ENCODE results near the gene ZBED5.

ZBED5 gene

DNA sequence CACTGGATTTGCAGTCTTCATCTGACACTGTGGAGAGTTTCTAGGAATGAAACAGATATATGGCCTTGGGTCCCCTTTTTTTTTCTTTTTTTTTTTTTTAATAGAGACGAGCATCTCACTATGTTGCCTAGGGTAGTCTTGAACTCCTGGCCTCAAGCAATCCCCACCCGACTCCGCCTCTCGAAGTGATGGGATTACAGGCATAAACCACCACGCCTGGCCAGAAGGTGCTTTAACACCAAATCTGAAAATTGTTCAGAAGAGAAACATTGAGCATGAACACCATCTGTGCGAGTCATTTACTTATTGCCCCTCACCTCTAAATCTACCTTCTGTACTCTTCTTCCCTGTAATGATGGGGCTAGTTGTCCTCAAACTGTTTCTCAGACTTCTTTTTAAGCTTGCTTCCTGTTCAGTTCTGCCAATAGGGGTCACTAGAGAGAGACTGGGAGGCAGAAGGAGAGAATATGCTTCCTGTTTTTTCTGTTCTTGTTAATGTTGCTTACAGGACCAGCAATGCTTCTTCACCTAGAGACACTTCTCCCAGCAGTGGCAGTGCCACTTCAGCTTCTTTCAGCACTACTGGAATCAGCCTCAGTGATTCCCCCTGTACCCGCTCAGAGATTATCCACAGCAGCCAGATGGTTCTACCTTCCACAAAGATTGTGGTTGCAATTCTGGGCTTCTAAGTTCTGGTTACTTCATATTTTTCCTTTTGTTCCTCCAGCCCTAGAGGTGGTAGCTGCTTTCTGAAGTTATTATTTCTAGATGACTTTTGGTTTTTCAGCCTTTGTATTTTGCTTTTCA lies 20.8 kb upstream of the ZBED5 start:
- H3K4me3 ChIP-seq (ENCODE audit: insufficient read length, low read depth) = no peak overlapping the region
- no peak for TF ChIP-seq ZNF274 (IDR thresholded peaks at IDR 0.05; ENCODE audit: low read depth, low read length)
- no peaks in the 10 kb centered on the region for H3K36me3 ChIP-seq (ENCODE audit: insufficient read depth, insufficient read length, low read length)
- peak; percentile 27 for DNase-seq (ENCODE audit: low read depth, low spot score)
- no peaks in the 10 kb centered on the region for H3K4me1 ChIP-seq (ENCODE audit: insufficient read depth, insufficient read length)
- peaks cover 10% of the 10 kb centered on the region for H3K9me3 ChIP-seq (ENCODE audit: insufficient read depth, low read length)
- no peak overlapping the region for H3K9ac ChIP-seq (ENCODE audit: insufficient read length, low read depth)
- H3K27me3 ChIP-seq (ENCODE audit: insufficient read depth, insufficient read length) = no peaks in the 10 kb centered on the region

DNA sequence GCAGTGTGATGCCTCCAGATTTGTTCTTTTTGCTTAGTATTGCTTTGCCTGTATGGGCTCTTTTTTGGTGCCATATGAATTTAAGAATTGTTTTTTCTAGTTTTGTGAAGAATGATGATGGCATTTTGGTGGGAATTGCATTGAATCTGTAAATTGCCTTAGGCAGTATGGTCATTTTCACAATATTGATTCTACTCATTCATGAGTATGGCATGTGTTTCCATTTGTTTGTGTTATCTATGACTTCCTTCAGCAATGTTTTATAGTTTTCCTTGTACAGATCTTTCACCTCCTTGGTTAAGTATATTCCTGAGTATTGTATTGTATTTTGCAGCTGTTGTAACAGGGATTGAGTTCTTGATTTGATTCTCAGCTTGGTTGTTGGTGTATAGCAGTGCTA lies 18.3 kb upstream of the ZBED5 start:
- TF ChIP-seq ZNF274 (IDR thresholded peaks at IDR 0.05; ENCODE audit: low read depth, low read length) (no peak), SUZ12 (IDR thresholded peaks at IDR 0.05; ENCODE audit: extremely low read depth, insufficient read depth, insufficient read length) (no peak), YY1 (IDR thresholded peaks at IDR 0.05; ENCODE audit: insufficient read depth, insufficient read length) (no peak)
- peaks cover 10% of the 10 kb centered on the region; the same call in 1 of the 2 replicates for H3K9me3 ChIP-seq (ENCODE audit: insufficient read depth, low read length)
- no peak for DNase-seq (ENCODE audit: low read depth, low spot score)

DNA sequence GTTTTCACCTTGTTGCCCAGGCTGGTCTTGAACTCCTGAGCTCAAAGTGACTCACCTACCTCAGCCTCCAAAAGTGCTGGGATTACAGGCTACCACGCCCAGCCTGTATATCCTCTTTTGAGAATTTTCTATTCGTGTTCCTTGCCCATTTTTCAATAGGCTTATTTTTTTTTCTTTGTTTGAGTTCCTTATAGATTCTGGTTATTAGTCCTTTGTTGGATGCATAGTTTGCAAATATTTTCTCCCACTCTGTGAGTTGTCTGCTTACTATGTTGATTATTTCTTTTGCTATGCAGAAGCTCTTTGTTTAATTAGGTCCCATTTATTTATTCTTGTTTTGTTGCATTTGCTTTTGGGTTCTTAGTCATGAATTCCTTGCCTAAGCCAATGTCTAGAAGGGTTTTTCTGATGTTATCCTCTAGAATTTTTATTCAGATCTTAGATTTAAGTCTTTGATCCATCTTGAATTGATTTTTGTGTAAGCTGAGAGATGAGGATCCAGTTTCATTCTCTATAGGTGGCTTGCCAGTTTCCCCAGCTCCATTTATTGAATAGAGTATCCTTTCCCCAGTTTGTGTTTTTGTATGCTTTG lies 17.7 kb upstream of the ZBED5 start:
- Histone ChIP-seq H3K4me3 (ENCODE audit: insufficient read length, low read depth) (no peak overlapping the region), H3K27me3 (ENCODE audit: insufficient read depth, insufficient read length) (no peaks in the 10 kb centered on the region), H3K9ac (ENCODE audit: insufficient read length, low read depth) (no peak overlapping the region), H3K9me3 (ENCODE audit: insufficient read depth, low read length) (peaks cover 10% of the 10 kb centered on the region; the same call in 1 of the 2 replicates), H3K4me1 (ENCODE audit: insufficient read depth, insufficient read length) (no peaks in the 10 kb centered on the region), H3K36me3 (ENCODE audit: insufficient read depth, insufficient read length, low read length) (no peaks in the 10 kb centered on the region)
- no peak for TF ChIP-seq ZNF274 (IDR thresholded peaks at IDR 0.05; ENCODE audit: low read depth, low read length)
- no peak for TF ChIP-seq YY1 (IDR thresholded peaks at IDR 0.05; ENCODE audit: insufficient read depth, insufficient read length)
- TF ChIP-seq SUZ12 (IDR thresholded peaks at IDR 0.05; ENCODE audit: extremely low read depth, insufficient read depth, insufficient read length) = no peak
- no peak for DNase-seq (ENCODE audit: low read depth, low spot score)

More for the DNA sequence above, 18.3 kb upstream of the ZBED5 start:
- no peaks in the 10 kb centered on the region for H3K4me1 ChIP-seq (ENCODE audit: insufficient read depth, insufficient read length)
- H3K4me3 ChIP-seq (ENCODE audit: insufficient read length, low read depth) = no peak overlapping the region
- no peaks in the 10 kb centered on the region for H3K36me3 ChIP-seq (ENCODE audit: insufficient read depth, insufficient read length, low read length)
- no peak overlapping the region for H3K9ac ChIP-seq (ENCODE audit: insufficient read length, low read depth)
- no peaks in the 10 kb centered on the region for H3K27me3 ChIP-seq (ENCODE audit: insufficient read depth, insufficient read length)

DNA sequence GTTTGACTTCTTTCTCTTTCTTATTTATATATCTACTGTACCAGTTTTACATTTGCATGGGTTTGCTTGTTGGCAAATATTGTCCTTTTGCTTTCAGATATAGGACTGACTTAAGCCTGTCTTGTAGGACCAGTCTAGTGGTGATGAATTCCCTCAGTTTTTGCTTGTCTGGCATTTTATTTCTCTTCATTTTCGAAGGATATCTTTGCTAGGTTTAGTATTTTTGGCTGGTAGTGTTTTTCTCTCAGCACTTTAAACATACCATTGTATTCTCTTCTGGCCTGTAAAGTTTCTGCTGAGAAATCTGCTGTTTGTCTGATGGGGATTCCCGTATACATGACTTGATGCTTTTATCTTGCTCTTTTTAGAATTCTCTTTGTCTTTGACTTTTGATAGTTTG lies 14.2 kb upstream of the ZBED5 start:
- no peak for DNase-seq (ENCODE audit: low read depth, low spot score)
- Histone ChIP-seq H3K27me3 (ENCODE audit: insufficient read depth, insufficient read length) (no peaks in the 10 kb centered on the region), H3K4me3 (ENCODE audit: insufficient read length, low read depth) (no peak overlapping the region), H3K4me1 (ENCODE audit: insufficient read depth, insufficient read length) (no peaks in the 10 kb centered on the region), H3K36me3 (ENCODE audit: insufficient read depth, insufficient read length, low read length) (no peaks in the 10 kb centered on the region), H3K9ac (ENCODE audit: insufficient read length, low read depth) (no peak overlapping the region), H3K9me3 (ENCODE audit: insufficient read depth, low read length) (peaks cover 10% of the 10 kb centered on the region; the same call in 1 of the 2 replicates)
- TF ChIP-seq SUZ12 (IDR thresholded peaks at IDR 0.05; ENCODE audit: extremely low read depth, insufficient read depth, insufficient read length) = no peak
- no peak for TF ChIP-seq ZNF274 (IDR thresholded peaks at IDR 0.05; ENCODE audit: low read depth, low read length)
- no peak for TF ChIP-seq YY1 (IDR thresholded peaks at IDR 0.05; ENCODE audit: insufficient read depth, insufficient read length)

DNA sequence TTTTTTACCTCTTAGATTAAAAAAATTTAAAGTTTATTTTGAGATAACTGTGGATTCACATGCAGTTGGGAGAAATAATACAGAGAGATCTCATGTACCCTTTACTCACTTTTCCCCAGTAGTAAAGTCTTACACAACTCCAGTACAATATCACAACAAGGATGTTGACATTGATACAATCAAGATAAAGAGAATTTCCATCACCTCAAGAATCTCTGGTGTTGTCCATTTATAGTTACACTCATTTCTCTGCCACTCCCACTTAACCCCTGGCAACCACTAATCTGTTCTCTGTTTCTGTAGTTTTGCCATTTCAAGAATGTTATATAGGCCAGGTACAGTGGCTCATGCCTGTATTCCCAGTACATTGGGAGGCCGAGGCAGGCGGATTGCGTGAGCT lies 10.5 kb upstream of the ZBED5 start:
- no peak overlapping the region for H3K9ac ChIP-seq (ENCODE audit: insufficient read length, low read depth)
- no peak overlapping the region for H3K4me3 ChIP-seq (ENCODE audit: insufficient read length, low read depth)
- H3K9me3 ChIP-seq (ENCODE audit: insufficient read depth, low read length) = 0 out of 2 replicates have a peak, but pooled peaks cover 10% of the 10 kb centered on the region
- no peak for TF ChIP-seq SUZ12 (IDR thresholded peaks at IDR 0.05; ENCODE audit: extremely low read depth, insufficient read depth, insufficient read length)
- TF ChIP-seq ZNF274 (IDR thresholded peaks at IDR 0.05; ENCODE audit: low read depth, low read length) = no peak
- TF ChIP-seq YY1 (IDR thresholded peaks at IDR 0.05; ENCODE audit: insufficient read depth, insufficient read length) = no peak
- no peaks in the 10 kb centered on the region for H3K27me3 ChIP-seq (ENCODE audit: insufficient read depth, insufficient read length)
- H3K4me1 ChIP-seq (ENCODE audit: insufficient read depth, insufficient read length) = no peaks in the 10 kb centered on the region
- no peak for DNase-seq (ENCODE audit: low read depth, low spot score)
- no peaks in the 10 kb centered on the region for H3K36me3 ChIP-seq (ENCODE audit: insufficient read depth, insufficient read length, low read length)

DNA sequence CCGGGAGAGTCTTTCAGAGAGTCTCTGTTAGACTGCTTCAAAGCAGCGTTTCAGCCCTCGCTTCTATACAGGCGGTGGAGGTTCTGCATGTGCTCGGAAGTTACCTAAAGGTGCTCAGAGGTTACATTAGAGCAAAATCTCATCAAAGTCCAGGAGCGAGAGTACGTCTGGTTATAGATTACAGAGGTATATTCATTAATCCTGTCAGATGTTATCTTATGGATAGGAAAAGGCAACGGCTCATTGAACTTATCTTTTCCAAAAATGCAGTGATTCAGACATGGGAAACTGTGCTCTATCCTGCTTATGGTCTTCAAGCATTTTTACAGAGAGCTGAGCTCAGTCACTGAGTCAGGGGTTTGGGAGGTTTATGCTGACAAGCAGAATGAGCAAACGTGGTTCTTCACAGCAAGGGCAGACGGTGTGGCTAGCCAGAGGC lies 9.1 kb upstream of the ZBED5 start:
- H3K4me3 ChIP-seq (ENCODE audit: insufficient read length, low read depth) = no peak overlapping the region

DNA sequence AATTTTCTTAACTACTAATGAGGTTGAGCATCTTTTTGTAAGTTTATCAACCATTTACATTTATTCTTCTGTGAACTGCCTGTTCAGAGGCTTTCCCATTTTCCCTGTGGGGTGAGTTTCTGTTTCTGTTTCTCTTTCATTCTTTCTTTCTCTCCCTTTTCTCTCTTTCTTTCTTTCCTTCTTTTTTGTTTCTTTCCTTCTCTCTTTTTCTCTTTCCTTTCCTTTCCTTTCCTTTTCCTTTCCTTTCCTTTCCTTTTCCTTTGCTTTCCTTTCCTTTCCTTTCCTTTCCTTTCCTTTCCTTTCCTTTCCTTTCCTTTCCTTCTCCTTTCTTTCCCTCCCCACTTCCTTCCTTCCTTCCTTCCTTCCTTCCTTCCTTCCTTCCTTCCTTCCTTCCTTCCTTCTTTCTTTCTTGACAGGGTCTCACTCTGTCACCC lies 8.0 kb upstream of the ZBED5 start:
- Histone ChIP-seq H3K9ac (ENCODE audit: insufficient read length, low read depth) (no peak overlapping the region), H3K9me3 (ENCODE audit: insufficient read depth, low read length) (no peaks in the 10 kb centered on the region), H3K36me3 (ENCODE audit: insufficient read depth, insufficient read length, low read length) (no peaks in the 10 kb centered on the region), H3K4me1 (ENCODE audit: insufficient read depth, insufficient read length) (no peaks in the 10 kb centered on the region), H3K4me3 (ENCODE audit: insufficient read length, low read depth) (no peak overlapping the region), H3K27me3 (ENCODE audit: insufficient read depth, insufficient read length) (no peaks in the 10 kb centered on the region)
- no peak for DNase-seq (ENCODE audit: low read depth, low spot score)
- no peak for TF ChIP-seq SUZ12 (IDR thresholded peaks at IDR 0.05; ENCODE audit: extremely low read depth, insufficient read depth, insufficient read length)
- TF ChIP-seq YY1 (IDR thresholded peaks at IDR 0.05; ENCODE audit: insufficient read depth, insufficient read length) = no peak
- TF ChIP-seq ZNF274 (IDR thresholded peaks at IDR 0.05; ENCODE audit: low read depth, low read length) = no peak

More for the DNA sequence above, 9.1 kb upstream of the ZBED5 start:
- Histone ChIP-seq H3K4me1 (ENCODE audit: insufficient read depth, insufficient read length) (no peaks in the 10 kb centered on the region), H3K9me3 (ENCODE audit: insufficient read depth, low read length) (0 out of 2 replicates have a peak, but pooled peaks cover 4% of the 10 kb centered on the region), H3K9ac (ENCODE audit: insufficient read length, low read depth) (no peak overlapping the region), H3K36me3 (ENCODE audit: insufficient read depth, insufficient read length, low read length) (no peaks in the 10 kb centered on the region), H3K27me3 (ENCODE audit: insufficient read depth, insufficient read length) (no peaks in the 10 kb centered on the region)
- no peak for DNase-seq (ENCODE audit: low read depth, low spot score)
- no peak for TF ChIP-seq YY1 (IDR thresholded peaks at IDR 0.05; ENCODE audit: insufficient read depth, insufficient read length)
- TF ChIP-seq SUZ12 (IDR thresholded peaks at IDR 0.05; ENCODE audit: extremely low read depth, insufficient read depth, insufficient read length) = no peak
- no peak for TF ChIP-seq ZNF274 (IDR thresholded peaks at IDR 0.05; ENCODE audit: low read depth, low read length)
